ENCODE data around the gene ZRANB3.

The ZRANB3 gene

DNA sequence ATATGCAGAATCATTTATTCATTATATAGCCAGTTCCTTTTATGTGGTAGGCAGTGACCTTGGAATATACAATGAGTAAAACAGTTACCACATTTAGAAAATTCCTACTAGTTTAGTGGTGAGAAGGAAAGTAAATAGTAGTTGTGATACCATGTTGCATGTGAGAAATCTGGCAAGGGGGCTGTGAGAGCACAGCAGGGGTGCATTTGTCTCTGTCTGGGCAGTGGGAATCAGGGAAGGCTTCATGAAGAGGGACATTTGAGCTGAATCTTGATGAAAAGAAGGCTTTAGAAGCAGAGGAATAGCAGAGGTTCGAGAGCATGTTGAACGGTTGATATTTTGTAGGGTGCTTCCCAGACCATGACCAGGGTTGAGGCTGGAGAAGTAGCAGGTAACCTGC is 400.3 kb downstream of the ZRANB3 start:
- TF ChIP-seq POLR2AphosphoS5 (IDR thresholded peaks at IDR 0.05; ENCODE audit: low read depth, low read length), result no peak
- no peak for TF ChIP-seq FOXP2 (optimal IDR thresholded peaks at IDR 0.05; ENCODE audit: borderline replicate concordance, extremely low read depth, extremely low read length, insufficient read depth)
- no peak for TF ChIP-seq TAF1 (IDR thresholded peaks at IDR 0.05; ENCODE audit: borderline replicate concordance, insufficient read depth, low read length)
- TF ChIP-seq SIN3A (IDR thresholded peaks at IDR 0.05; ENCODE audit: borderline replicate concordance, insufficient read depth, low read length), result no peak
- TF ChIP-seq REST (IDR thresholded peaks at IDR 0.05; ENCODE audit: insufficient read depth in 1 of 2, low read depth in 2 of 2, low read length in 2 of 2), result no peak

DNA sequence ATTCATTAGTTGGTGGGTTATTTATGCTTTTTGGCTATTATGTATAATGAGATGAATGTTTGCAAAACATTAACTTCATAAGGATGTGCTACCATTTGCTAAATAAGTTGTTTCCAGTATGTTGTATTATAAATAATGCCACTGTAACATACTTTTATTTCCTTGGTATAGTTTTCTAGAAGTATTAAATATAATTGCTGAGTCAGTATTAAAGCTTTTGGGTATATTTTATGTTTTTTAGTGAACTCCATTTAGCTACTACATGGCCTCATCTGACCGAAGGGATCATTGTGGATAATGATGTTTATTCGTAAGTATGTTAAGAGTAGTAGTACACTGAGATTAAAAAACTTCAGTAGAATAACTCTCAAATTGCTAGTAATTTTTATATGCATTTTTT is 405.1 kb downstream of the ZRANB3 start:
- TF ChIP-seq REST (IDR thresholded peaks at IDR 0.05; ENCODE audit: insufficient read depth in 1 of 2, low read depth in 2 of 2, low read length in 2 of 2) (no peak), FOXP2 (optimal IDR thresholded peaks at IDR 0.05; ENCODE audit: borderline replicate concordance, extremely low read depth, extremely low read length, insufficient read depth) (no peak), POLR2AphosphoS5 (IDR thresholded peaks at IDR 0.05; ENCODE audit: low read depth, low read length) (no peak), TAF1 (IDR thresholded peaks at IDR 0.05; ENCODE audit: borderline replicate concordance, insufficient read depth, low read length) (no peak), SIN3A (IDR thresholded peaks at IDR 0.05; ENCODE audit: borderline replicate concordance, insufficient read depth, low read length) (no peak)

DNA sequence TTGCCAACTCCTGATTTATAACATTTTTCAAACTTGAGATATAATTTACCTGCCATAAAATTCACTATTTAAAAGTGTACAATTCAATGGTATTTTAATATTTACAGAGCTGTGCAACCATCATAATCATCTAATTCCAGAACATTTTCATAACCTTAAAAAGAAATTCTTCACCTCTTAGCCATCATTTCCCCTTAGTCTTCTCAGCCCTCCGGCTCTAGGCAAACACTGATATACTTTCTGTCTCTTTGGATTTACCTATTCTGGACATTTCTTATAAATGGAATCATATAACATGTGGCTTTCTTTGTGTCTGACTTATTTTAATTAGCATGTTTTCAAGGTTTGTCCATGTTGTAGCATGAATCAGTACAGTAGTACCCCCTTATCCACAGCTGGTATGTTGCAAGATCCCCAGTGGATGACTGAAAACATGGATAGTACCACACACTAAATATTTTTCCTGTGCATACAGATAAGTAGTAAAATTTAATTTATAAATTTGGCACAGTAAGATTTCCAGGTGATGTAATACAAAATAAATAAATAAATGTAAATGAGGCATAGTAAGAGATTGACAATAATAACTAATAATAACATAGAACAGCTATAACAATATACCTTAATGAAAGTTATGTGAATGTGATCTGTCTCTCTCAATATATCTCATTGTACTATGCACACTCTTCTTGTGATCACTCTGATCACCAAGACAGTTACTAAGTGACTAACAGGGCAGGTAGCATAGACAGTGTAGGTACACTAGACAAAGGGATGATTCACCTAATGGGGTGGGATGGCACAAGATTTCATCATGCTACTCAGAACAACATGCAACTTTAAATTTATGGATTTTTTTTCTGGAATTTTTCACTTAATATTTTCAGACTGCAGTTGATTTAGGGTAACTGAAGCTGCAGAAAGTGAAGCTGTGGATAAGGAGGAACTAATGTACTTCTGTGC is 405.8 kb downstream of the ZRANB3 start:
- TF ChIP-seq REST (IDR thresholded peaks at IDR 0.05; ENCODE audit: insufficient read depth in 1 of 2, low read depth in 2 of 2, low read length in 2 of 2) (no peak), TAF1 (IDR thresholded peaks at IDR 0.05; ENCODE audit: borderline replicate concordance, insufficient read depth, low read length) (no peak), POLR2AphosphoS5 (IDR thresholded peaks at IDR 0.05; ENCODE audit: low read depth, low read length) (no peak), FOXP2 (optimal IDR thresholded peaks at IDR 0.05; ENCODE audit: borderline replicate concordance, extremely low read depth, extremely low read length, insufficient read depth) (no peak), SIN3A (IDR thresholded peaks at IDR 0.05; ENCODE audit: borderline replicate concordance, insufficient read depth, low read length) (no peak)

DNA sequence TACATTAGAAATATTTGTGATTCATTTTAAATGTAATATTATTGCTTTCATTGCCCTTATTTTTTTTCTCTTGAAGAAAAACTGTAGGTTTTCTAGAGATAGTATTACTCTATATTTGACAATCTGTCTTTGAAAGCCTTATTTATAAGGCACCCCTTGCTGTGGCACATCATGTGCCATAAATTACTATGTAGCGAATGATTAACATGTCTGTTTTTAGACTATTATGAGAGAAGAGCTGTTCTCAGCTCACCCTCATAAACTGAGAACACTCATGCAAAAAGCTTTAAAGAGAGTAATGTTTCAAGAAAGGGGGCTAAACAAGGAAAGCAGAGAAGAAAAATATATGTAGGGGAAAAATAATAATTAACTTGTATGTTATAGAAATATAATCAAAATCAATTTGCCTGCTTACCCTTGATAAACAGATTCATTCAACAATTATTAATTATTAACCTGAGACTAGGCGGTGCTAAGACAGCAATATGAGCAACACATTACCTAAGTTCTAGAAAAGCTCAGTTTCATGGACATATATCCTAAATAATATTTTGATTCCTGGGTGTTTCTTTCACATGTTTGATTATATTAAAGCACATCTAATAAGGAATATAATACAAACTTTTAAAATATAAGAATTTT is 409.9 kb downstream of the ZRANB3 start:
- TF ChIP-seq SIN3A (IDR thresholded peaks at IDR 0.05; ENCODE audit: borderline replicate concordance, insufficient read depth, low read length), result no peak
- TF ChIP-seq REST (IDR thresholded peaks at IDR 0.05; ENCODE audit: insufficient read depth in 1 of 2, low read depth in 2 of 2, low read length in 2 of 2), result no peak
- no peak for TF ChIP-seq FOXP2 (optimal IDR thresholded peaks at IDR 0.05; ENCODE audit: borderline replicate concordance, extremely low read depth, extremely low read length, insufficient read depth)
- no peak for TF ChIP-seq POLR2AphosphoS5 (IDR thresholded peaks at IDR 0.05; ENCODE audit: low read depth, low read length)
- no peak for TF ChIP-seq TAF1 (IDR thresholded peaks at IDR 0.05; ENCODE audit: borderline replicate concordance, insufficient read depth, low read length)

Data from PFSK-1 (cell line).